ENCODE data around the gene FGFRL1.

FGFRL1 gene

DNA sequence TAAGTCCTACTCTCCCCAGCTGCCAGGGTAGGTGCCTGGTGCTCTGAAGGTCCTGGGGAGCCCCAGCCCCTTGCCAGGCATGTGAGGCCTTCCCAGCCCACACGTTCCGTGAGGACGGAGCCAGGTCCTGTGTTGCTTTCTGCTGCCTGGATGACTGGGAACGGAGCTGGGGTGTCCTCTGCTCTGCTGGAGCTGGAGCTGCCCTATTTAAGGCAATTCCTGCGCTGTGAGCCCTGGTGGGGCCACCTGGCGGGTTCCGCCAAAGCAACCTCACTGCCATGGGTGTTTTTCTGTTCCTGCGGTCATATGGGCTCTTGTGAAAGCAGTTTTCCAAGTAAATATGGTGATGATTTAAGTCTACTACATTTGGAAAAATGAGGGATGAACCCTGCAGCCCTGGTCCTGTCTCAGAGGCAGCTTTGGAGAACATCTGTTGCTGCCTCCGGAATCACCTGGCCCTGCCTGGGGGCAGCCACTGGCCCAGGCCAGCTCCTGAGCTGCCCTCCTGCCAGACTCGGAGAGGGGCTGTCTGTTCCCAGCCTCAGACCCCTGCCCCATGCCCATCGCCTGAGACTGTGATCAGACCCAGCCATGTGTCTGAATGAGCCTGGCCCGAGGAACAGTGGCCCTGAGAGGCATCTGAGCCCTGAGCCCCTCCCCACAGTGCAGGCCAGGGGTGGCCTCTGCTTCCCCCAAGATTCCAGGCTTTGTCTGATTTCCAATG is 33.2 kb downstream of the FGFRL1 start:
- no peak for DNase-seq (ENCODE audit: low spot score)
- peak overlapping the region; percentile 29 to 89 for H3K27ac ChIP-seq
- H3K4me3 ChIP-seq = no peak overlapping the region
- TF ChIP-seq, protein P1, sequence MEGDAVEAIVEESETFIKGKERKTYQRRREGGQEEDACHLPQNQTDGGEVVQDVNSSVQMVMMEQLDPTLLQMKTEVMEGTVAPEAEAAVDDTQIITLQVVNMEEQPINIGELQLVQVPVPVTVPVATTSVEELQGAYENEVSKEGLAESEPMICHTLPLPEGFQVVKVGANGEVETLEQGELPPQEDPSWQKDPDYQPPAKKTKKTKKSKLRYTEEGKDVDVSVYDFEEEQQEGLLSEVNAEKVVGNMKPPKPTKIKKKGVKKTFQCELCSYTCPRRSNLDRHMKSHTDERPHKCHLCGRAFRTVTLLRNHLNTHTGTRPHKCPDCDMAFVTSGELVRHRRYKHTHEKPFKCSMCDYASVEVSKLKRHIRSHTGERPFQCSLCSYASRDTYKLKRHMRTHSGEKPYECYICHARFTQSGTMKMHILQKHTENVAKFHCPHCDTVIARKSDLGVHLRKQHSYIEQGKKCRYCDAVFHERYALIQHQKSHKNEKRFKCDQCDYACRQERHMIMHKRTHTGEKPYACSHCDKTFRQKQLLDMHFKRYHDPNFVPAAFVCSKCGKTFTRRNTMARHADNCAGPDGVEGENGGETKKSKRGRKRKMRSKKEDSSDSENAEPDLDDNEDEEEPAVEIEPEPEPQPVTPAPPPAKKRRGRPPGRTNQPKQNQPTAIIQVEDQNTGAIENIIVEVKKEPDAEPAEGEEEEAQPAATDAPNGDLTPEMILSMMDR (IDR thresholded peaks at IDR 0.05) = no peak

DNA sequence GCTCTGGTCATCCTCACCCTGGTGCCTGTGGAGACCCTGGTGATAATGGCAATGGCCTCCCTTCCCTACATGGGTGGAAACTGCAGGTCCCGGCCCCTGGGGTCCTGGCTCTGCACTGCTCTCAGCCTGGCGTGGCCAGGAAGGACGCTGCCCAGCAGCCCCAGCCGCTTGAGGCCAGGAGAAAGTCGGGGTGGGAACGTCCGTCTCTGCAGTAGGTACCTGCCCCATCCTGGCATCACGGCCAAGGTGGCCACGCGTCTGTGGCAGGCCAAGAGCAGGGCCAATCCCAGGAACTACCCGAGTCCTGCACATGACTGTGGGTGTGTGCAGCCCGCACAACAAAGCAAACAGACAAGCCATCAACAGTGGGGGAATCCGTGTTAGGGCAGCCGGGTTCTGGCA is 33.8 kb downstream of the FGFRL1 start:
- no peak overlapping the region for H3K27ac ChIP-seq
- no peak for DNase-seq (ENCODE audit: low spot score)
- no peak overlapping the region for H3K4me3 ChIP-seq
- TF ChIP-seq, protein P1 (IDR thresholded peaks at IDR 0.05) = no peak

DNA sequence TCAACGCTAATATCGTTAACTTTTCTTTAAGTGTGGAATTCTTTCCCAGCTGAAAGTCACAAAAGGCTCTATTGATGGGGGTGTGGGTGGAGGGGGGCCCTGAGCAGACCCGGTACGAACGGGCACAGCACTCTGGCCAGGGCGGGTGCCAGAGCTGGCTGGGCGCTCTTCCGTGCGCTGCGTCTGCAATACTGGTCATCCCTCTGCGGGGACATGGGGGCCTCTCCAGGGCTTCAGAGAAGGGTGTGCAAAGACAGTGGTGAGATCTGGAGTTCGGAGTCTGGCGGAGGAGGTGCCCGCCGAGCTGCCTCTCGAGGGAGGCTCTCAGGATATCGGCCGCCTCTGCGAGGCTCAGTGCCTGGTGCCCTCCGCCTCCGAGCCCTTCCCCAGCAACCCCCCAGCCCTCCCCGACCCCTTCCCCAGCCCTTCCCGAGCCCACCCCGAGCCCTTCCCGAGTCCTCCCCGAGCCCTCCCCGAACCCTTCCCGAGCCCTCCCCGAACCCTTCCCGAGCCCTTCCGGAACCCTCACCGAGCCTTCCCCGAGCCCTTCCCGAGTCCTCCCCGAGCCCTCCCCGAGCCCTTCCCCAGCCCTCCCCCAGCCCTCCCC is 34.3 kb downstream of the FGFRL1 start:
- no peak overlapping the region for H3K27ac ChIP-seq
- no peak for DNase-seq (ENCODE audit: low spot score)
- TF ChIP-seq, protein P1 (IDR thresholded peaks at IDR 0.05) = no peak
- H3K4me3 ChIP-seq = no peak overlapping the region

DNA sequence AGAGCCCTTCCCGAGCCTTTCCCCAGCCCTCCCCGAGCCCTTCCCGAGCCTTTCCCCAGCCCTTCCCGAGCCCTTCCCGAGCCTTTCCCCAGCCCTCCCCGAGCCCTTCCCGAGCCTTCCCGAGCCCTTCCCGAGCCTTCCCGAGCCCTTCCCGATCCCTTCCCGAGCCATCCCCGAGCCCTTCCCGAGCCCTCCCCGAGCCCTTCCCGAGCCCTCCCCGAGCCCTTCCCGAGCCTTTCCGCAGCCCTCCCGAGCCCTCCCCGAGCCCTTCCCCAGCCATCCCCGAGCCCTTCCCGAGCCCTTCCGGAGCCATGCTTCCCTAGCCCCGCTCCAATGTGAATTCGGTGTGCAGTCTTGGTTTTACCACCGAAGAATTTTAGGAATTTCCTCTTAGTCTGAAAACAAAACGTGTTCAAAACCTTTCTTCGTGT is 35.2 kb downstream of the FGFRL1 start:
- Histone ChIP-seq H3K4me3 (peak overlapping the region; percentile 55), H3K27ac (peak overlapping the region in 1 of 2 donors; percentile 73)
- peak; percentile 88 for DNase-seq (ENCODE audit: low spot score)

GRCh38 chr4:1047106-1047975 is 35.9 kb downstream of the FGFRL1 start:
- peak; percentile 77 for DNase-seq (ENCODE audit: low spot score)
- peak overlapping the region; percentile 55 for H3K4me3 ChIP-seq
- TF ChIP-seq, protein P1 (IDR thresholded peaks at IDR 0.05) = no peak
- peak overlapping the region in 1 of 2 donors; percentile 73 for H3K27ac ChIP-seq

- H3K27ac ChIP-seq = no peak overlapping the region
- H3K4me3 ChIP-seq = no peak overlapping the region
- TF ChIP-seq, protein P1 (IDR thresholded peaks at IDR 0.05) = no peak
- peak; percentile 66 for DNase-seq (ENCODE audit: low spot score)
These were observed 36.7 kb downstream of the FGFRL1 start for GRCh38 chr4:1047976-1048772.

Measured in coronary artery (tissue), 2 donors.